ENCODE results near the gene TNRC18.
A peak's percentile ranks its signal among the peaks of the same experiment; 100 is the strongest.
"Not testable (repeated sequence)": the region's sequence is repeated elsewhere in the genome, so short reads cannot be mapped to it uniquely, and the experiment has no call there.

Gene TNRC18

DNA sequence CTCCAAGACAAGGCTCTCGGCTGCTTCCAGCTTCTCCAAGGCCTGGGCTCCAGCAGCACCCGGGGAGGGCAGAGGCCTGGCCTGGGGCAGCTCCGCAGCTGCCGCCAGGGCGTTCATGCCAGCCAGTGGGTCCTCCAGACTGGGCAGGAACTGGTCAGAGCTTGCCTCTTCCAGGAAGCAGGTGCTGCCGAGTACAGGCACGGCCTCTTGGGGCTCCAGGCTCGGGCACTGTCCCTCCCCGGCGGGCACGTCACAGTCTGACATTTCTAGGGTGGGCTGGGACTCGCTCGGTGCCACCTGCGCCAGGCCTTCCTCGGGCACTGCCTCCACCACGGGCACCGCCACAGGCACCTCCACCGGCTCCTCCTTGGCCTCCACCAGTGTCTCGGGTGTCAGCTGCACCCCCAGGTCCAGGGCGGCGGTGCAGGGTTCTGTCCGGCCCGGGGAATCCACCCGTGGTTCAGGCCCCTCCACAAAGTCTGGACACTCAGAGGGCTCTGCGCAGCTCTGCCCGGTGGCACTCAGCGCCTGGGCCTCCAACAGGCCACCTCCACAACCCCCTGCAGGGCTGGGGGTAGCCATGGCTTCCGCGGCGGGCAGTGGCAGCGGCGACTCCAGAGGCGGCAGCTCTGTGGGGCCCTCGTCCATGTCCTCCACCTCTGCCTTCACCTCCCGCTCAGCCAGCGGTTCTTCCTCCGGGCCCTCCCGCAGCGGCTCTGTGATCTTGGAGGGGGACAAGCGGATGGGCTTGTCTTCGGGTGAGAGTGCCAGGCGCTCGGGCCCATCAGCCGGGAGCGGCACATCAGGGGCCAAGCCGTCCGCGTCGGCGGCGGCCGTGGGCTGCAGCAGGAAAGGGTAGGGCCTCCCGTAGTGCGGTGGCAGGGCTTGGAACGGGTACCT is 52.9 kb downstream of the TNRC18 start:
- no peak for DNase-seq

DNA sequence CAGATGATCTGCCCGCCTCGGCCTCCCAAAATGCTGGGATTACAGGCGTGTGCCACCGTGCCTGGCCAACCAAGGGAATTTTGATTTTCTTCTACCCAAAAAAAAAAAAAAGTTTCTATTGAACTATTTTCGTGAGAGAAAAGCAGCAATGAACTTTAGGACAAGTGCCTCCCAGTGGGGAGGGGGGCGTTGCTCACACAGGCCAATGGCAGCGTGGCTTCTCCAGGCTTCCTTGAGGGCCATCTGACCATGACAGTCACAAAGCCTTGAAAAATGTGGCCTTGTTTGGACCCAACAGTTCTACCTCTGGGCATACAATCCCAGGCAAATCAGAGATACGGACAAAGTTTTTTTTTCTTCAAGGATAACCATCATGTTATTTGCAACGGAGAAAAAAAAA is 56.0 kb downstream of the TNRC18 start:
- no peak for DNase-seq

DNA sequence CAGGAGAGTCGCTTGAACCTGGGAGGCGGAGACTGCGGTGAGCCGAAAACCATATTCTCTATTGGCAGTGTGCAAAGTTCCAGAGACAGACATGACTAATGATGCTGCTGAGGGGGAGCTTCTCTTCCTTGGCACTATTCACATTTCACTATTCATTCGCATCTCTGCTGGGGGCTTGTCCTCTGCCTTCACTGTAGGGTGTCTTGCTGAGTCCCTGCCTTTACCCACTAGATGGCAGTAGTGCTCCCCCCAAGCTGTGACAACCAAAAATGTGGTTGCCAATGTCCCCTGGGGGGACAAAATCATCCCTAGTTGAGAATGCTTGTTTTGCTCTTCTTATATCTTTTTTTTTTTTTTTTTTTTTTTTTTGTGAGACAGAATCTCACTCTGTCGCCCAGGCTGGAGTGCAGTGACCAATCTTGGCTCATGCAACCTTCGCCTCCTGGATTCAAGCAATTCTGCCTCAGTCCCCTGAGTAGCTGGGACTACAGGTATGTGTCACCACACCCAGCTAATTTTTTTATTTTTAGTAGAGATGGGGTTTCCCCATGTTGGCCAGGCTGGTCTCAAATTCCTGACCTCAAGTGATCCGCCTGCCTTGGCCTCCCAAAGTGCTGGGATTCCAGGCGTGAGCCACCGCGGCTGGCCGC is 57.5 kb downstream of the TNRC18 start:
- peak; percentile 91 for DNase-seq

DNA sequence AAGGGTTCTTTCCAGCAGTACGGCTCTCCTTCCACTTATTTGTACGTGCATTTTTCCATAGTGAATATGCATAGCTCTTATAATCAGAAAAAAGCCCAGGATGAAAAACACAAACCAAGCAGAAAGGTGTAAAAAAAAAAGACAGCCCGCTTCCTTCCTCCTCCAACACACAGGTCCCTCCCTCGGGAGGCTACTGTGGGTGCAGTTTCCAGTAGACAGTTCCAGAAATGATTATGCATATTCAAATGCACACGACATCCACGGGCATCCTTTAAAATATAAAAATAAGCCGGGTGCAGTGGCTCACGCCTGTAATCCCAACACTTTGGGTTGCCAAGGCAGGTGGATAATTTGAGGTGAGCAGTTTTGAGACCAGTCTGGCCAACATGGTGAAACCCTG is 59.9 kb downstream of the TNRC18 start:
- no peak for DNase-seq

DNA sequence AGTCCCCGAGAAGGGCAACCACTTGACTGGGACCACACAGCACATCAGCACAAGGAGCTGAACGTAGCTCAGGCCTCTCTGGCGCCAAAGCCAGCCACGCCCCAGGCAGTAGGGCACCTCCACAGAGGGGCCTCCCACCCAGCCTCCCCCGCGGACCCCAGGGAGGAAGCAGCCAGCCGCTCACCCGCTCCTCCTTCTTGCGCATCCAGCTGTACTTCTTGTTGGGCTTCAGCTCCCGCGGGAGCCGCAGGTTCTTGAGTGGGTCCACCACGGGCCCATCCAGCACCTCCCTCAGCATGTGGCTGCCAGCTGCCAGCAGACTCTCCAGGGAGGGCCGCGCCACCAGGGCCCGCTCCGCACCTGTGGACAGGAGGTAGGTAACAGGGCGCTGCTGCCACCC is 61.2 kb downstream of the TNRC18 start:
- no peak for DNase-seq

DNA sequence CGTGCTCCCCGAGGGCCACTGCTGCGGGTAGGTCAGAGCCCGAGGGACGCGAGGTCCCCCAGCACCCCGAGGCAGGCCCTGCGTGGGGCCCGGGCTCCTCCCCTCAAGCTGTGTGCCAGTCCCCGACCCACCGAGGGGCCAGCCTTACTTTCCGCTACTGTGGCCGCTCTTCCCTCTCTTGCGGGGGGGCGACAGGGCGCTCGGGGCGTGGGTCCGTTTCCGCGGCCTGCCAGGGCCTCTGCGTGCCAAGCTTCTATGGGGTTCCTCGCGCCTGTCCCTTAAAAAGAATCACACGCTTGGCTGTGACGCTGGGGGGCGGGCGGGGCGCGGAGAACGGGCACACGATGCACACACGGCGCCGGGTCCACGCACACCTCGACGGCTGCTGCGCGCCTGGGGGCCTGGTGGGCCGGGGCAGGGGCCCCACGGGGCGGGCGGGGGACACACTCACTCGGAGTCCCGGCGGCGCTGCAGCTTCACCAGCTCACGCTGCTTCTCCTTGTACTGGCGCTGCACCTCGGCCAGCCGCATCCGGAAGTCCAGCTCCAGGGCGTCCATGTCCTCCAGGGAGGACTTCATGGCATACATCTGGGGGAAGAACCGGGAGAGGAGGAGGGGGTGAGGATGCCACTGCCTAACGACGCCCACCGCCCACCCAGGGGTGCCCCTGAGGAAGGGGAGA is 62.0 kb downstream of the TNRC18 start:
- no peak for DNase-seq

DNA sequence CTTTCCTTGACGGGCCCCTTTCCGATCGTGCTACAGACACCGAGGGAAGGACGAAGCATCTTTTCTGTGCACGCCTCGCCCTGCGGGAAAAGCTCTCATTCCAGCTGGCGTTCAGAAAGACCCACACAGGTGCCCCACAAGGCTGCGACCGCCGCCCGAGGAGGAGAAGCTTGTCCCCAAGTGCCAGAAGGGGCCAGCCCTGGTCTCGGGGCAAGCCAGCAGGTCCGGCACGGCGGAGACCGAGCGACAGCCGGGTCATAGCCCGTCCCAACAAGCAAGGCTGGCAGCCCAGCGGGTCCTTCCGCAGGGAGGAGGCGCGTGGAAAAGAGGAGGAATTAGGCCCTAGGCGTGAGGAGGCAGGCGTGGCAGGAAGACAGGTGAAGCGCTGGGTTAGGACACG is 62.7 kb downstream of the TNRC18 start:
- DNase-seq = no peak

DNA sequence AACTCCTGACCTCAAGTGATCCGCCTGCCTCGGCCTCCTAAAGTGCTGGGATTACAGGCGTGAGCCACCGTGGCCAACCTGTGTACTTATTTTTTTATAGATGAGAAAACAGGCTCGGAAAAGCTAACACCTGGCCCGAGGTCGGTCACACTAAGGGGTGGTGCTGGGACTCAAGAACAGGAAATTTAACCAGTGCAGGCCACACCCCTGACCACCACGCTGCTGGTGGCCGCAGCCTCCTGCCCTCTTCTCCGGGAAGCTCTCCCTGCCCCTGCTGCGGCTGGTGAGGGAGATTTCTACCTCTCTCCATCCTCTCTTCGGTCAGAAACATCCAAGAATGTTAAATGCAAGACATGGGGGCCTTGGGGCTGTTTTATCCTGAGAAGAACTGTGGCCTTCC is 63.2 kb downstream of the TNRC18 start:
- no peak for DNase-seq

DNA sequence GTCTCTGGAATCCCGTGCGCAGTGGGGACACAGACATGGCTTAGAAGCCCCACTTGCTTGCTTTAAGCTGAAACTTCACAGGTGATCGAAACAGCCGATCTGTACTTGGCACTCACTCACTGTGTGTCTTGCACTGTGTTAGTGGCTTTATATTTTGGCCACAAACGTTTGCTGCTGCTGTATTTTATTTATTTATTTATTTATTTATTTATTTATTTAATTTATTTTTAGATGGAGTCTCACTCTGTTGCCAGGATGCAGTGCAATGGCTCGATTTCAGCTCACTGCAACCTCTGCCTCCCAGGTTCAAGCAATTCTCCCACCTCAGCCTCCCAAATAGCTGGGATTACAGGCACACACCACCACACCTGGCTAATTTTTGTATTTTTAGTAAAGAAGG is 63.6 kb downstream of the TNRC18 start:
- not testable (repeated sequence) for DNase-seq

DNA sequence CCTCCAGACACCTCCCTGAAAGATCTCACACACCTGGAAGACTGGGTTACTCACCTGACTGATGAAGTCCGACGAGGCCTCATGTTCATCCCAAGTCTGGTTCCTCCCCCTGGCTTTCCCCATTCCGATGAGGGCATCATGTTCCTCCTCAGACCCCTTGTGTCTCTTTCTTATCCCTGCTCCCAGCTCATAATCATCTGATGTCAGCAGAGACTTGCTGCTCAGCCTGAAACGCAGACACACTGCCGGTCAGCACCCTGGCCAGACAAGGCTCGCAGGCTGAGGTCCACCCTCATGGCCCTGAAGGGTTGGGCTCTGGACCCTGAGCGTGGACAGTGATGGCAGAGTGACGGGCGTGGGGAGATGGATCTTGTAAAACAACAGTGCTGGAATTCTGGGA is 64.3 kb downstream of the TNRC18 start:
- DNase-seq = no peak

DNA sequence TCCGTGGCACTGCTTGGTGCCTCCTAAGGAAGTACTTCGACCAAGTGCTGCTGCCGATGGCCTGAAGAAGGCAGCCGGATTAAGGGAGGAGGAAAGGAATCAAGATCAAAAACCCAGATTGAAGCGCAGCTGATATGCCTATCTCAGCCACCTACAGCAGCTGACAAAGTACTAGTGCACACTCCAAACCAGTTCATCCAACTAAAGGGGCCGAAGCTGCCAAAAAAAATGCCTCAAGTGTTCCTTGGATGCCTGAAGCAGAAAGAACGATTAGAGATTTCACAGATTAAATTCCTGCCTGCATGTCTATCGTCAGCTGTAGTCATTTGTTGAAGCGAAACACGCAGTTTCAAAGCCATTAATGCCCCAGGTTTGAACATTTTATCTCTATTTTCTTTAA is 65.7 kb downstream of the TNRC18 start:
- DNase-seq = no peak

DNA sequence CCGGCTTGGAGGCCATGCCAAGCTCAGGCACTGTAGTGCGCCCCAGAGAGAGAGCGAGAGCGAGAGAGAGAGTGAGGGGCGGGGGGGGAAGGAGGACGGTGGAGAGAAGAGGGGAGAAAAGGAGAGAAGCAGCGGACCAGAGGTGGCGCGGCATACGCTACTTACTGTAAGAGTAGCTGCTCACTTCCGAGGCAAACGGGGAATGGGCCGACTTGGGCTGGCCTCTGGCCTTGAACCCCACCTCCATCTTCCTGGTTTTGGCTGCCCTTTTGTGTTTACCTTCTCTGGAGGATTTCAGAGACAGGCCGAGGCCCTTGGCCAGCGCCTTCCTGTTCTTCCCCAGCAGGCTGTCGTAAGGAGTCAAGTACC is 66.9 kb downstream of the TNRC18 start:
- DNase-seq = no peak

DNA sequence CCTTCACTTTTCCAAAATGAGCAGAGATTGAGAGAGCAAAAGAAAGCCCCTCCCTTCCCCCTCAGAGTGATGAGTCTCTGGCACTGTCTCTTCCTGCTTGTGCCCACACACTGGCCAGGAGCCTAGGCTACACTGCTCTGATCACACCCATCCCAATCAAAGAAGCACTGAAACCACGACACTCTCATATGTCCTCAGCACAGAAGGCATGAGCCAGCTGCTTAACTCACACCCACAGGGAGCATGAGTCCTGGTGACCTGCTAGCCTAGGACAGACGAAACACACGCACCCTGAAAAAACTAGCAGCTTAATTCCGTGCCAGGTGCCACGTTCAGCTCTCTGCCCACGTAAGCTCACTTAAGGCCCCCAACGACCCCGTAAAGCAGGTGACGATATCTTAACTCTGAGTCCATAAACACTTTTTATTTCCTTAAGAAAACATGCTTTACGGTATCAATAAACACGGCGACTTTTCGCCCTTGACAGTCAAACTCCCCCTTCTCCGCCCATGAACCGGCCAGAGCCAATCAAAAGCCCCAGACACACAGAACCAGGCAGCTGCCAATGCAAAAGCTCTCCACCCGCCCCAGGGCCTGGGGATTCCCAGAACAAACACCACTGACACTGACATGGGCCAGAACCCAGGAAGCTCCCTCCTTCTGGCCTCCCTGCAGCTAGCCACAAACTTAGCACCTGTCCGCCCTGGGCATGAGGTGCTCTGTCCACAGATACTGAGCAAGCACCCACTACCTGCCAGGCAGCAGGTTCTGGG is 69.0 kb downstream of the TNRC18 start:
- DNase-seq = no peak

DNA sequence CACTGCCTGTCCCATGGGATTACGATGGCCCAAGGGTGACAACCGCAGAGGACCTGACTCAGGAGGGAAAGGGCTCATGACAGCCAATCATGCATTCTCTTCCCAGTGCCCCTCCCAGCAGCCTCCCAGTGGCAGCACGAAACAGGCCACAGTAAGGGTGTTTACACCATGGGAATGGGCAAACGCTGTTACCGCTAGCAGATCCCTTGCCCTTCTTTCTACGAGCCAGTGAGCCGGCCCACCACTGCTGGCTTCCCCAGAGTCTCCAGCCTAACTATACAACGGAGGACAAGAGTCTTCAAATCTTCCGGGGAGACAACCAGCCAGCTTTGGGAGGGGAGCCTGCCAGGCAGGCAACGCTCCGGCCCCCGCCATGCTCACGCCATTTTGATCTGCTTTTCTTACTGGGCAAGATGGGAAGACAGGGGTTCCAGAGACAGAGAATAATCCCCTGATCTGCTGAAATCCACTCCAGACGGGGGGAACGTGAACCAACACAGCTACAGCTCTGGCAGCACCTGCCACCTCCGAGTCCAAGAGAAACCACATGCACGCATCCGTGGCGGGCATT is 71.1 kb downstream of the TNRC18 start:
- DNase-seq = no peak

DNA sequence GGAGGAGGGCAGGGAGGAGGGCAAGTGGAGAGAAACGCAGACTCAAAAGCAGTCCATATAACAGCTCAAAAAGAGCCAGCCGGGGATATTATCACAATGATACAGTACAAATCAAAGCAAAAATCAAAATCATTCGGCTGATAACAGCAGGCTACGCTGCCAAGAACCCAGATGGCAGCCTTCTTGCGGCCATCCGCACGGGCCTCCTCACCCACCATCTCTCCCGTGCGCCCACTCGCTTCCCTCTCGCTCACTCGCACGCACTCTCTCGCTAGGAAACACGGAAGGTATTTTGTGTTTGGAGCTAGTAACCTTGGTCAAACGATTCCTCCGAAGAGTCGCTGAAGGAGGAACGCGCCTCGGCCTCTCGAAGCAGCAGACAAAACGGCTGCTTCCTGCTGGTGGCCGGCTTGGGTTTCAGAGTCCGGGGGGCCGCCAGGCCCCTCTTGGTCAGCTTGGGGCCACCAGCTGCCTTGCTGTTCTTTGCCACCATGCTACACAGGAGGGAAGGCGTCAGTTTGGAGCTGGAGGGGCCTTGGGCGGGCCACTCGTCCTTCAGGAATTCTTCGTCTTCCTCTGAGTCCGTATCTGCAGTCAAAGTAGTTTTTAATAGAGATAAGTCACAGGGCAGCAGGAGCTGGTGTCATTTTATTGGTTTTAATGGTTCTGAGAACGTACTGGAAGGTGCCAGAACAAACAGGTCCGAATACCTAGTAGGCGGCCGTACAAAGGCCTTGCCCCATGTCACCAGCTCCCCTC is 71.9 kb downstream of the TNRC18 start:
- DNase-seq = no peak

DNA sequence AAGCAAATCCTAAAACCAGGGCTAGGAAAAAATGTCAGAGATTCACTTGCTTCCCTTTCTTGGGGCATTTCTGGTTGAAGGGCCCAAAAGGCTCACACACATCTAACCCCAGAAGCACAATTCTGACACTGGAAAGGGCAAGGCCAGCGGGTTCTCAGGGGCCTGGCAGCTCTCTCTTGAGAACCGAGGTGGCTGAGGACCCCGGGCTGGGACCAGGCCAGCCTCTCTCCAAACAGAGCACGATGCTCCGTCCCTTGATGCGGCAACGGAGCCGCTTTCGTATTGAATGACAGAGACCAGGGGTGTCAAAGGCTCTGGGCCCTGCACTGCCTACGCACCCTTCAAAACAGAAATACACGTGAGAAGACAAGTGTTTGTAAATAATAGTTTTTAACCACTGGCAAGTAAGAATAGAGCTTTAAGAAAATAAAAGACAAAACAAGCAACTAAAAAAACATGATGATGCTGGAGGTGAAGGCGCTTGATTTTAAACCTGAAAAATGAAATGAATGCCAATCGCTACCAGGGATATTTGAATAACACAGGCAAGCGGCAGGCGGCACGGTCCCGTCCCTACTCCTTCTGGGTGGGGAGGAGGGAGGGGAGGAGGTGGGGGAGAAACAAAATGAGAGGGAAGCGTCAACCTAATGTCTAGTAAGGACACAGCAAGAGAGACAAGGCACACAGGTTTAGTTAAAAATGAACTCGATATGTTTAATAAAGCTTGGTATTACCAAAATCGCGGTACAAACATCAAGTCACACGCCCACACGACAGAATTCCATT is 72.8 kb downstream of the TNRC18 start:
- no peak for DNase-seq

DNA sequence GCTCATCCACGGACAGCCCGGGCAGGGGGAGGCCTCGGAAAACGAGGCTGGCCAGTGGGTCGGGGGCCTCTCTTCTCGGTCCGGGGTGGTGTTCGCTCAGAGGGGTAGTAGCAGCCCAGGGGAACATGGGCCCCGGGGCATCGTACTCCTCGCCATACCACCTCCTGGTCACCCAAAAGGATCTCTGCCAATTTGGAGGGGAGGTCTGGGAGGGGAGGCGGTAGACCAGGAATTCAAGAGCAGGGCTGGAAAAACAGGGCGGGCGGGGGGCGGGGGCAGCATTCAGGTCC is 73.5 kb downstream of the TNRC18 start:
- no peak for DNase-seq

DNA sequence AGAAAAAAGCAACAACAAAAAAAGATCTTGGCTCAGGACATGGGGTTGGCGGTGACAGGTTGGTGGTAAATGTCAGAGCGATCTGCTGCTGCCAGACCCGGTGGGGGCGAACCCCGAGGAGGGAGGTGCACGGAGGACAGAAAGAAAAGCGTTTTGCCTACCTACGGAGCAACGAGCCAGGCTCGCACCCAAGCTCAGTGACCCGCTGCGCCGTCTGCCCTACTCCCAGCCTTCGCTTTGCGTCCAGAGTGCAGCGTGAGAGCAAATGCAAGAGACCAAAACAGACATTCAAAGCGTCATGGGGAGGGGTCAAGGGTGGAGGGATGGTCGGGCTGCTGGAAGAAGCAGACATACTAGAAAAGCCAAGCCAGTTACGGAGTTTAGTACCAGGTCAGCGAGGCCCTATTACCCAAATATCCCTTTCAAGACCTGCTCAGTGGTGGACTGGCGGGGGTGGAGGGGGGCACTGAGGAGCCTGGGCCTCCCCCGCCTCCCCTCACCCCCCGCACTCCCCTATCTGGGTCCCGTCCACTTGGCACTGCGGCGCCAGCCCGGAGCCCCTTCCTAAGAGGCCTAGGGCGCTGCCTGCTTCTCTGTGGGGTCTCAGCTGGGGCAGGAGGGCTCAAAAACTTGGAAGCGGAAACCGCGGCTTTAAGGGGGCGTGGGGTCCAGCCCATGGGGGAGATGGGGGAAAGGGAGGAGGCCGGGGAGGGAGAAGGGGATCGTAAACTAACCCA is 74.0 kb downstream of the TNRC18 start:
- DNase-seq = no peak

DNA sequence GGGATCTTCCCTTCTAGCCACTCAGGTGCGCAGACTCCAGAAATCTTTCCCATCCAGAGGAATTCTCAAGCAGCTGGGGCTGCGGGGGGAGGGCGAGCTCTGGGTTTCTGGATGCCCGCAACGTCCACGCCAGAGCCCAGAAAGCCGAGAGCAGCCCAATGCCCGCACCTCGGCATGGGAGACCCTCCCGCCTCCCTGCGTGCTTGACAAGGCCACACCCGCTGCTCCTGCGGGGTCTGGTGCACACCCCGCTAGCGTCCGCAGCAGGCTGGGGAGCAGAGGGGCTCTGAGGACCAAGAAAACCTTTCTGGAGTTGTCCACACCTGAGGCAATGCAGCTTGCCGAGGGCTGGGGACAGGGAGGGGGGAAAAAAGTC is 74.6 kb downstream of the TNRC18 start:
- no peak for DNase-seq

DNA sequence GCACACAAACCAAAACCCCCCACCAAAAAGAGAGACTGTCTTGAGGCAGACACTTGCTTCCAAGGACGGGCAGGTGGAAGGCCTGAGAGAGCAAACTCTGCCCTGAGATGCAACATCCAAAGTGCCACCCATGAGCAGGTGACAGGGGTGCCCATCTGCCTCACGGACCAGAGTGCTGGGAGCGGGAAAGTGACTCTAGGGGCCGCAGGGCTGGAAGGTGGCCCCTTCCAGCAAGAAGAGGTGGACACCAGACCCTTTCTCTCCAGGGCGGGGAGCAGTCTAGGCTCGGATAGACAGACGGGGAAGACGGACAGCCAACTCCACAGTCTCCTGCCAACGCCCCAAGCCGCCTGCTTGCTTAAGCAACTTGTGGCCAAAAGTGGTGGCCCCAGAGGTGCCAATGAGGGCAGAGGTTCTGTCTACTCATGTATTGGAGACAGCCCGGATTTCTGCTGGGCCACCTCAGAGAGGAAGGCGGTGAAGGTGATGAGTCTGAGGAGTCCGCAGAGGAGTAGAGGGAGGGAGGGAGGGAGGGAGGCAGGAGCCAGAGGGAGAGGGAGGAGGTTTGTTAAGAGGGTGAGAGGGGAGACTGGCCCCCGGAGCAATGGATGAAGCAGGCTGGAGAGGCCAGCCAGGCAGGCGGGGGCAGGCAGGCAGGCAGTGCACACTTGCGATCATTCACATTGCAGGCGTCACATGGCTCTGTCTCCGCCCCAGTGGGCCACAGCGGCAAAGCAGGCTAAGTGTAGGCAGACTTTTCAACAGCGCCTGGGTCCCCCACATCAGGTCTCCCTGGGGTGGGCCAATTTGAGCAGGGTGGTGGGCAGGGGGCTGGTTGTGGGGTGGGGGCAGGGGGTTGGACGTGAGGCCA is 75.3 kb downstream of the TNRC18 start:
- DNase-seq = no peak
